Measurements from ENCODE around the gene MYD88.

DNA sequence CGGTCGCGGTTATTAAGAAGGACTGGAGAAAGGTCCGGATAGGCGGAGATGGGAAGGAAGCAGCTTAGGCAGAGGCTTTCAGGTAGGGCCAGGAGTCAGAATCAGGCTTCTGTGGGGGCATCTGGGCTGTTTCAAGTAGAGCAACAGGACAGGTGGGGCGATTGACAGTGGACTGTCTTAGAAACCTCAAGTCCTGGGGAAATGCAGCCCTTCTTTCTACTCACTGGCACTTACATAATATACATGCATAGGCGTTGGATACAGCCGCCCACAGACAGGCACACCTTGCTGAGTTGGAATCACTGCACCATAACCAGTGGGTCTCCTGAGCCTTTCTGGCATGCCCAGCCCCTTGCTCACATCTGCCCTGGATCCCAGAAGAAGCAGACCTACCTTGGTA is 730 bp downstream of the MYD88 start:
- TF ChIP-seq, protein P1, sequence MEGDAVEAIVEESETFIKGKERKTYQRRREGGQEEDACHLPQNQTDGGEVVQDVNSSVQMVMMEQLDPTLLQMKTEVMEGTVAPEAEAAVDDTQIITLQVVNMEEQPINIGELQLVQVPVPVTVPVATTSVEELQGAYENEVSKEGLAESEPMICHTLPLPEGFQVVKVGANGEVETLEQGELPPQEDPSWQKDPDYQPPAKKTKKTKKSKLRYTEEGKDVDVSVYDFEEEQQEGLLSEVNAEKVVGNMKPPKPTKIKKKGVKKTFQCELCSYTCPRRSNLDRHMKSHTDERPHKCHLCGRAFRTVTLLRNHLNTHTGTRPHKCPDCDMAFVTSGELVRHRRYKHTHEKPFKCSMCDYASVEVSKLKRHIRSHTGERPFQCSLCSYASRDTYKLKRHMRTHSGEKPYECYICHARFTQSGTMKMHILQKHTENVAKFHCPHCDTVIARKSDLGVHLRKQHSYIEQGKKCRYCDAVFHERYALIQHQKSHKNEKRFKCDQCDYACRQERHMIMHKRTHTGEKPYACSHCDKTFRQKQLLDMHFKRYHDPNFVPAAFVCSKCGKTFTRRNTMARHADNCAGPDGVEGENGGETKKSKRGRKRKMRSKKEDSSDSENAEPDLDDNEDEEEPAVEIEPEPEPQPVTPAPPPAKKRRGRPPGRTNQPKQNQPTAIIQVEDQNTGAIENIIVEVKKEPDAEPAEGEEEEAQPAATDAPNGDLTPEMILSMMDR (IDR thresholded peaks at IDR 0.05) = no peak
- no peak for TF ChIP-seq POLR2A (IDR thresholded peaks at IDR 0.05)
